Hepatocyte (in vitro differentiated cells): Measurements from ENCODE around the gene SLC4A8.

Source experiments
- CTCF ChIP-seq: fragments of 200-600 bp; sonication (generic); IDR thresholded peaks from 2 replicates; pipeline ENCODE4 v1.5.1; 2016; ENCODE audit warnings: antibody characterized with exemption, mild to moderate bottlenecking; ENCODE audit not compliant: poor library complexity
- EZH2 ChIP-seq: fragments of 200-600 bp; sonication (generic); IDR thresholded peaks from 2 replicates; pipeline ENCODE4 v1.6.1; 2016; ENCODE audit warnings: antibody characterized with exemption, mild to moderate bottlenecking, borderline replicate concordance
- EZH2phosphoT487 ChIP-seq: fragments of 200-600 bp; sonication (generic); IDR thresholded peaks from one replicate; pipeline ENCODE4 v1.6.1; 2018; ENCODE audit warnings: antibody characterized with exemption, mild to moderate bottlenecking, low read depth, moderate library complexity; ENCODE audit not compliant: unreplicated experiment, severe bottlenecking

- TF ChIP-seq CTCF: no peak
- TF ChIP-seq EZH2phosphoT487: no peak
- no peak for TF ChIP-seq EZH2
Measured at GRCh38 chr12:51397670-51398069, 27.0 kb upstream of the SLC4A8 start.
